Measurements from ENCODE around the gene KLHL26.

The KLHL26 gene

GRCh38 chr19:18697680-18698079, 60.9 kb downstream of the KLHL26 start:
- DNase-seq = no peak

GRCh38 chr19:18698321-18699167, 61.7 kb downstream of the KLHL26 start:
- no peak for DNase-seq

- no peak for DNase-seq
These were observed 62.7 kb downstream of the KLHL26 start for GRCh38 chr19:18699403-18700054.

DNA sequence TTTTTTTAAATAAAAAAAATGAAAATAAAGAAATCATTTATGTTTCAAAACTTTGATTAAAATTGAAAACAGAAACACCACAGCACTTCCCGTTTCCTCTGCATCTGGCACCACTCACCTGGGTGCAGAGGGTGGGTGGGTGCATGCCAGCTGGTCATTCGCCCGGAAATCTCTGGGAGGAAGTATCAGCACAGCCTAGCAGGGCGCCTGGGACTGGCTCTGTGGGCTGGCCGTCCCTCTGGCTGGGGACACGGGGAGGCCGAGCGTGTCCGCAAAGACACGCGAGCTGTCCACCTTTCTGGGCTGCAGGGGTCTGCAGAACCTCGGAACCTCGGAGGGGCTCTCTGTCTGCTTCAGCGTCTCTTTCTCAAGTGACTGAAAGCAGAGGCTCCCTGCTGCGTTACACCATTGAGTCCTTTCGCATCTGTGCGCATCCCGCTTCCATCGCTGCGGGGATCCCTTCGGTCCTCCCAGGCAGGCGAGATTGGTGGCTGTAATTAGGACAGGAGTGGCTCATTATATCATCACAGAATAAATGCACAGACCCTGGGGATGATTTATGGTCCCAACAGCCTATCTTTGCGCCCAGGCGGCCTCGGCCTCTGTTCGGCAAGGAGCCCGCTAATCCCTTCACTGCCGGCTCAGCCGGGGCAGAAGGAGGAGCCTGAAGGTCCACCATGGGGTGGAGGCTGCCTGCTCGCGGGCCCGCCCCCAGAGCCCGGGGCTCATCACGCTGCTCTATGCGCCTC, 63.8 kb downstream of the KLHL26 start:
- peak; percentile 65 for DNase-seq

- no peak for DNase-seq
These were observed 64.4 kb downstream of the KLHL26 start for GRCh38 chr19:18701250-18701608.

DNA sequence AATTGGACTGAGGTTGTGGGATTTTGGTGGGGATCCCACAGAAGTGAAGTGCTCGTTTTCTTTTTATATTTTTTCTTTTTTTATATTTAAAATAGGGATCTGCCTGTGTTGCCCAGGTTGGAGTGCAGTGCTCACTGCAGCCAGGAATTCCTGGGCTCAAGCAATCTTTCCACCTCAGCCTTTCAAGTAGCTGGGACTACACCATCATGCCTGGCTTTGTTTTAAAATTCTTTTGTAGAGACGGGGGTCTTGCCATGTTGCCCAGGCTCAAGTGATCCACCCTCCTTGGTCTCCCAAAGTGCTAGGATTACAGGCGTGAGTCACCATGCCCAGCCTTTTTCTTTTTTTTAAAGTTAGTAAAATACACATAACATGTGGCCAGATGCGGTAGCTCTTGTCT, 67.2 kb downstream of the KLHL26 start:
- DNase-seq = no peak

DNA sequence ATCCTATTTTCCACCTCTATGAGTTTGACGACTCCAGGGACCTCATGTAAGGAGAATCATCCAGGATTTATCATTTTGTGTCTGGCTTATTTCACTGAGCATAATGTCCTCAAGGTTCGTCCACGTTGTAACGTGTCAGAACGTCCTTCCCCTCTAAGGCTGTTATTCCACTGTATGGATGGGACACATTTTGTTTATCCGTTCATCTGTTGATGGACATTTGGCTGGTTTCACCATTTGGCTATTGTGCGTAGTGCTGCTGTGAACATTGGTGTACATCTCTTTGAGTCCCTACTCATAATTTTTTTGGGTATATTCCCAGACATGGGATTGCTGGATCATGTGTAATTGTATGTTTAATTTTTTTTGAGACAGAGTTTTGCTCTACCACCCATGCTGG, 68.1 kb downstream of the KLHL26 start:
- no peak for DNase-seq

DNA sequence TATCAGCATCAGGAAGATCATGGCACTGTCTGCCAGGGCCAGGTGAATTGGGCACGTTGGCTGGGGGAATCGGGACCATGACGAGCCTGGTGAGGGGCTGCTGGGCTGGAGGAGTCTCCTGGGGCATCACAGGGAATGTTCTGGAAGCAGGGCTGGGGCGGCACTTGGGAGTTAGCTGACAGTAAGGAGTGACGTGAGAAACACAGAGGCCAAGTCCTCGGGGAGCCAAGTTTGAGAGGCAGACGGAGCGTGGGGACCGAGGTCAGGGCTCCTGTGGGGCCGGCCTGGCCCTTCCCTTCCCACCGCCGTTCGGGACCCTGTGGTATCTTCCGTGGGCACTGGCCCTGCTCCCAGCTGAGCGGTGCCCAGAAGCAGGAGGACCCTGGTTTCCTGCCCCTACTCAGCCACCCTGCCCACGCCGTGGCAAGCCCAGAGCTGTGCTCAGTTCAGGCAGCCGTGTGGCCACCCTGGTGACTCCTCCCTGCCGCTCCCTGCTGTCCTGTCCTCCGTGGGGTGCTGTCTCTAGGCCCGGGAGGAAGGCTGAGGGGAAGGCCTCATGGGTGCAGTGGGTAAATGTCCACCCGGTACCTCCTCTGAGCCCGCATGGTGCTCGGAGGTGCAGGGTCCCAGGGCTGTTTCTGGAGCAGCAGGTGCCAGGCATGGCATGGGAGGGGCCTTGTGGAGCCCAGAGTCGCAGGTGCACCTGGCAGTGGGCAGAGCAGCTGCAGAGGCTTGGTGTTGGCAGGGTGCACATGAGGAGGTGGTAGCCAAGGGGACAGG, 71.8 kb downstream of the KLHL26 start:
- DNase-seq = no peak

- DNase-seq = no peak
These were observed 72.7 kb downstream of the KLHL26 start for GRCh38 chr19:18709546-18709945.

GRCh38 chr19:18710186-18710585, 73.4 kb downstream of the KLHL26 start:
- no peak for DNase-seq

GRCh38 chr19:18710996-18711751, 74.3 kb downstream of the KLHL26 start:
- no peak for DNase-seq

DNA sequence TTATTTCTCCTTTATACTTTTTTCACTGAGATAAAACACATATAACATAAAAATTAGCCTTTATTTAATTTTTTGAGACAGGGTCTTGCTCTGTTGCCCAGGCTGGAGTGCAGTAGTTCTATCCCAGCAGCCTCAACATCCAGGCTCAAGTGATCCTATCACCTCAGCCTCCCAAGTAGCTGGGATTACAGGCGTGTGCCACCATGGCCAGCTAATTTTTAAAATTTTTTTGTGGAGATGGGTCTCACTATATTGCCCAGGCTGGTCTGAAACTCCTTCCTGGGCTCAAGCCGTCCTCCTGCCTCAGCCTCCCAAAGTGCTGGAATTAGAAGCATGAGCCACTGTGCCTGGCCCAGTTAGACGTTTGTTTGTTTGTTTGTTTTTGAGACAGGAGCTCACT, 75.1 kb downstream of the KLHL26 start:
- no peak for DNase-seq

DNA sequence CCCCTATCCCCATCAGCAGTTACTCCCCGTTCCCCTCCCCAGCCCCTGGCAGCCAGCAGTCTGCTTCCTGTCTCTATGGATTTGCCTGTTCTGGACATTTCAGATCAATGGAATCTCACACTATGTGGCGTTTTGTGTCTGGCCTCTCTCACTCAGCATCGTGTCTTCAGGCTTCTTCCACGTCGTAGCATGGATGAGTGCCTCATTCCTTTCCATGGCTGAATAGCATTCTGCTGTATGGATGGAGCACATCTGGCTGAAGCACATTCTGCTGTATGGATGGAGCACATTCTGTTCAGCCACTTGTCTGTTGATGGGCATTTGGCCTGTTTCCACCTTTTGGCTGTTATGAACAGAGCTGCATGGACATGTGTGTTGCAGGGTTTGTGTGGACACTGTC, 76.2 kb downstream of the KLHL26 start:
- DNase-seq = no peak

DNA sequence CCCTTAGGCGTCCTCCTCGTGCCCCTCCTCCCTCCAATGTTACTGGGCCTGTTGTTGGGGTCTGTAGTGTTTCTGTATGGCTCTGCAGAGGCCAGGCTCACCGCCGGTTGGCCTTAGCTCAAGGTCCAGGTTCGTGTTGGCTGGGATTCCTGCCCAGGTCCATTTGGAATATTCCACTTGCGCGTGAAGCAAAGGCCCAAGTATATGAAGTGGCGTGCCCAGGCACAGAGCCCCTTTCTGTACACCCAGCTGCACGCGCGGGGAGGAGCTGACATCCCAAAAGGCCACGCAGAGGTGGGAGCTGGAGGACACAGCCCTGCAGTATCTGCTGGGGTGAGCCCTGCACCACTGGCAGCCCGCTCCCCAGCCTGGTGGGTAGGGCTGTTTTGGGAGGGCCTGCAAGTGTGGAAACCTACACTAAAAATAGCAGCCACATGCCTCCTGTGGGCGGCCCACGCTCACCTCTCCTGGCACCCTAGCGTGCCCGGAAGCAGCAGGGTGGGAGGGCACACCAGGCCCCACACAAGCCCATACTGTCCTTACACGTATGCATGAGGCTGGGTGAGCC, 76.8 kb downstream of the KLHL26 start:
- no peak for DNase-seq

DNA sequence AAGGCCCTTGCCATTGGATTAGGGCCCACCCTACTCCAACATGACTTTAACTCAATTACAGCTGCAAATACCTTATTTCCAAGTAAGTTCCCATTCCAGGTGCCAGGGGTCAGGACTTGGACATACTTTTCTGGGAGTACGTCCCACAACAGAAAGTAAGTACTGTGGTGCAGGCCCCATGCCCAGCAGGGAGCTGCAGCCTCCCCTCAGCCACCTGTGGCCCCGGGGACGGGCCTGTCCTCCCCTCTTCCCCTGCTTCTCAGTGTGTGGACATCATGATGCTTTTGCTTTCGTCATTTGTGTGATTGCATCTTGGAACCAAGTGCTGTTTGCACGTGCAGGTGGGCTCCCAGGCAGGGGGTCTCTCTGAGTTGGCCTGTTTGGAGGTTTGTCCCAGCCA, 78.6 kb downstream of the KLHL26 start:
- DNase-seq = no peak

GRCh38 chr19:18716857-18717256, 80.0 kb downstream of the KLHL26 start:
- no peak for DNase-seq

GRCh38 chr19:18717601-18718000, 80.8 kb downstream of the KLHL26 start:
- no peak for DNase-seq

GRCh38 chr19:18718015-18718526, 81.2 kb downstream of the KLHL26 start:
- DNase-seq = no peak

- DNase-seq = no peak
These were observed 82.1 kb downstream of the KLHL26 start for GRCh38 chr19:18718846-18719458.

- DNase-seq = no peak
These were observed 82.7 kb downstream of the KLHL26 start for GRCh38 chr19:18719541-18719940.
